Lower leg skin (tissue), 3 donors: ENCODE data around the gene KCMF1.

Source experiments
- POLR2A ChIP-seq, 2 donors: fragments of 450-650 bp; IDR thresholded peaks; one replicate each; pipeline ENCODE4 v1.6.1; 2016 to 2017; ENCODE audit warnings: antibody characterized with exemption in 2 of 2, mild to moderate bottlenecking in 1 of 2, moderate library complexity in 1 of 2
- TF ChIP-seq, protein P1 (sequence below), 3 donors: fragments of 450-650 bp; IDR thresholded peaks; one replicate each; pipeline ENCODE4 v1.5.1; 2016; ENCODE audit warnings: antibody characterized with exemption in 3 of 3, mild to moderate bottlenecking in 3 of 3, moderate library complexity in 2 of 3

DNA sequence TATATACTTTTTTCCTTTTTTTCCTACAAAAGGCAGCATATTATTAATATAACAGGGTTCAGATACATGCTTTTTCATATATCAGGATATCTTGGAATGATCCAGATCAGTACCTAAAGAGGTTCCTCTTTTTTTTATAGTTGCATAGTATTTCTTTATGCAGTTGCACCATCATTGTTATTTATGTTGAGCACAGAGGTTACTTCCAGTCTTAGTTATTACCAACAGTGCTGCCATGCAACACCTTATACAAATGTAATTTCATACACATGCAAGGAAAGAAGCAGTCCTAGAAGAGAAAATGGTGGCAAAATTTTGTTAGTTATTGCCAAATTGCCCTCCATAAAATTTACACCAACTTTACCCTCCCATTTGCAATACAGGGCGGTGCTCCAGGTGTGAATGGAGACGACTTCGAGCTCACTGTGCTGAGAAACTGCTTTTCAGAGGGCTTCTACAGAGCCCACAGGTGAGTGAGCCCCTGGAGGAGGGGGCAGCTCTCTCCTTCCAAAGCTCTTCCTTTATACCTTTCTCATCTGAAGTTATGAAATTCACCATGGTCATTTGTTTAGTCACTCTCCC is 30.0 kb upstream of the KCMF1 start:
- TF ChIP-seq POLR2A (IDR thresholded peaks at IDR 0.05): no peak
- TF ChIP-seq, protein P1, sequence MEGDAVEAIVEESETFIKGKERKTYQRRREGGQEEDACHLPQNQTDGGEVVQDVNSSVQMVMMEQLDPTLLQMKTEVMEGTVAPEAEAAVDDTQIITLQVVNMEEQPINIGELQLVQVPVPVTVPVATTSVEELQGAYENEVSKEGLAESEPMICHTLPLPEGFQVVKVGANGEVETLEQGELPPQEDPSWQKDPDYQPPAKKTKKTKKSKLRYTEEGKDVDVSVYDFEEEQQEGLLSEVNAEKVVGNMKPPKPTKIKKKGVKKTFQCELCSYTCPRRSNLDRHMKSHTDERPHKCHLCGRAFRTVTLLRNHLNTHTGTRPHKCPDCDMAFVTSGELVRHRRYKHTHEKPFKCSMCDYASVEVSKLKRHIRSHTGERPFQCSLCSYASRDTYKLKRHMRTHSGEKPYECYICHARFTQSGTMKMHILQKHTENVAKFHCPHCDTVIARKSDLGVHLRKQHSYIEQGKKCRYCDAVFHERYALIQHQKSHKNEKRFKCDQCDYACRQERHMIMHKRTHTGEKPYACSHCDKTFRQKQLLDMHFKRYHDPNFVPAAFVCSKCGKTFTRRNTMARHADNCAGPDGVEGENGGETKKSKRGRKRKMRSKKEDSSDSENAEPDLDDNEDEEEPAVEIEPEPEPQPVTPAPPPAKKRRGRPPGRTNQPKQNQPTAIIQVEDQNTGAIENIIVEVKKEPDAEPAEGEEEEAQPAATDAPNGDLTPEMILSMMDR (IDR thresholded peaks at IDR 0.05): no peak
